Stimulated activated CD4-positive, alpha-beta T cell treated with anti-CD3 and anti-CD28 coated beads, Interleukin-4, amount 100 ng/mL, for 24 hours (primary cell): ENCODE measurements around the gene CGREF1.

ENCODE experiments used
- DNase-seq: peaks from one replicate; pipeline ENCODE4 v3.0.0-alpha.2; 2020

Gene CGREF1, protein sequence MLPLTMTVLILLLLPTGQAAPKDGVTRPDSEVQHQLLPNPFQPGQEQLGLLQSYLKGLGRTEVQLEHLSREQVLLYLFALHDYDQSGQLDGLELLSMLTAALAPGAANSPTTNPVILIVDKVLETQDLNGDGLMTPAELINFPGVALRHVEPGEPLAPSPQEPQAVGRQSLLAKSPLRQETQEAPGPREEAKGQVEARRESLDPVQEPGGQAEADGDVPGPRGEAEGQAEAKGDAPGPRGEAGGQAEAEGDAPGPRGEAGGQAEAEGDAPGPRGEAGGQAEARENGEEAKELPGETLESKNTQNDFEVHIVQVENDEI

GRCh38 chr2:27118525-27119329, at the start of gene CGREF1:
Gene CGREF1, minus strand, starts transcription at chr2:27119128. Its CDS starts 14,762 bp downstream, at chr2:27104366.
- DNase-seq, result no peak

- DNase-seq, result no peak
Observed at GRCh38 chr2:27164960-27165763, 46.2 kb upstream of the CGREF1 start.

GRCh38 chr2:27162151-27163121, 43.5 kb upstream of the CGREF1 start:
- no peak for DNase-seq

- no peak for DNase-seq
Observed at GRCh38 chr2:27160191-27160590, 41.3 kb upstream of the CGREF1 start.

DNA sequence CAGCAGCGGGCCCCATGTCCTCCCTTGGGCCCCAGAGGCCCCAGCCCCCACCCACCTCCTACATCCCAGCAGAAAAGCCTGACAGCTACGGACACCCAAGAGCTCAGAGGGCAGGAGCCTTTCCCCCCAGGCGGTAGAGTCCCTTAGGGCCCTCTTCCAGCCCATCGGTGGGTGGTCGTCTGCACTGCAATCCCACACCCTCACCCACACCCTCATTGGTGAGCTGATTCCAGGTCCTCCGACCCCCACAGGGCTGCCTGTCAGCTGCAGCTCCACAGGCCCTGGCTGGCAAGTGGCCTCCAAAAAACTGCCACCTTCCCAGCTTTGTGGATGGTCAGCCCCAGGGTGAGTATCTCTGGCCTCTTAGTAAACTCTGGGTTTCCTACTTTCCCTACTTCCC, 40.3 kb upstream of the CGREF1 start:
- DNase-seq, result no peak

- no peak for DNase-seq
Observed at GRCh38 chr2:27158468-27158867, 39.5 kb upstream of the CGREF1 start.

DNA sequence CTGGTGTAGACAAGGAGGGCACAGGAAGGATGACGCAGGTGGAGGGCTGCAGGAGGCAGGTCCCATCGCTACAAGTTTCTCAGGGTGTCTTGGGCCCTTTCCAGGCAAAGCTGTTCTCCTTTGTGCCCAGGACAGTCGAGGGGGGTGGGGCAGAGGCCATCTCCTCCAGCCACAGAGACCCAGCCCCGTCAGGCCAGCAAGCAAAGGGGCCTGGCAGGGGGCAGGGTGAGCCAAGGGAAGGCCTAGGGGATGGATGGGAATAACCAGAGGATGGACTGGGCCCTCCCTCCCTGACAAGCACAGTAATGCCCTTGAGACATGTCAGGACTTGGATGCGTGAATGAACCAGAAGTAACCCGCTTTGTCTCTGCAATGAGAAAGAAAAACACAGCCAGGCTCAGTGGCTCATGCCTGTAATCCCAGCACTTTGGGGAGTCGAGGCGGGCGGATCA, 36.2 kb upstream of the CGREF1 start:
- no peak for DNase-seq

- no peak for DNase-seq
Observed at GRCh38 chr2:27154488-27154887, 35.6 kb upstream of the CGREF1 start.

DNA sequence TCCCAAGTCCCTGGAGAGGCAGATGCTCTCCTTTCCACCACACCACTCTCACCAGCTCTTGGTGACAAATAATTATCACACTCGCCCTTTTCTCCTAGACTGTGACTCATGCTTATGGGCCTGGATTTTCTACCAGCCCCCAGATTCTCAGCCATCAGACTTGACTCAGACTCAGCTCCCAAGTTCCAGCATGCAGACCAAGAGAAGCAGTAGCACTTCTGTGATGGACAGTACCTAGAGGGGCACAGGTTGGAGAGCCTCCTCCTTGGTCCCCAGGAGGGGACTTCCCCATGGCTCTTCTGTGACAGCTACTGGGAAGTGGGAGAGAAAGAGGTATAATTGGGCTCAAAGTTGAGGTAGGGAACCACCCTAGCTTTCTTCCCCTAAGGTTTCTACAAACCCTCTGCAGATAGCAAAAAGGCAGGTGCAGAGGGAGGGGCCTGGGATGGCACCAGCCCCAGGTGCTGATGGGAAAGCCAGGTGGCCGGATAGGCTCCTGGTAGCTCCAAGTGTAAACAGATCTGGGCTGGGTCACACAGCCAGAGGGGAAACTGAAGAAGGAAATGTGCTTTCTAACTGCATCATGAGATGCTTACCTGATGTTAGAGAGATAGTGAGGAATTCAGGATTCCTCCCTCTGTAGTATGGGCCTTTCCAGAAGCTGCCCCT, 34.0 kb upstream of the CGREF1 start:
- DNase-seq, result no peak

- no peak for DNase-seq
Observed at GRCh38 chr2:27152102-27152795, 33.3 kb upstream of the CGREF1 start.

DNA sequence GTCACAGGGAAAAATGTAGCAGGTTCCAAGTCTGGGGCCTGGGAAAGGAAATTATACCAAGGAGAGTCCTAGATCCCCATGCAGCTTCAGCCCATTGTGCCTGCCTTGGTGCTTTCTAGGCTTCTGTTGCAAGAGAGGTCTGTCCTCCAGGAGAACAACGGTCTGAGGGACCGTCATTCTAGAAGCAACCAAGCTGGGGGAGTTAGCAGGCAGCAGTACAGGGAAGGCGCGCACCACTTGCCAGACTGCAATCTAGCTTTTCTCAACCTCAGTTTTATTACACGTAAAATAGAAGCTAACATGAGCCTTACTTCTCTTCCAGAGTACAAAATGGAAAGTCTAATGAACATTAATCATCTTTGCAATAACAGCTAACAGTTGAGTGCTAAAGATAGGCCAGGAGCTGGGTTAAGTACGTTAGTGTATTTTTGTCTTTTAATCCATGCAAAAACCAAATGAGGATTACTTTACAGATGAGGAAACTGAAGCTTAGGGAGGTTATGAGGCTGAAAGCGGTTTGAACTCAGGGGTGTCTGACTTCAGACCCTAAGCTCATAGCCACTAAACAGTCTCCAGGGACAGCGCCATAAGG, 31.8 kb upstream of the CGREF1 start:
- DNase-seq, result no peak

GRCh38 chr2:27149570-27150405, 30.9 kb upstream of the CGREF1 start:
- DNase-seq, result no peak

- no peak for DNase-seq
Observed at GRCh38 chr2:27148801-27149439, 30.0 kb upstream of the CGREF1 start, which contains the start of gene TCF23. Gene TCF23, plus strand, starts transcription at chr2:27149004. Its CDS starts 130 bp downstream, at chr2:27149134.

DNA sequence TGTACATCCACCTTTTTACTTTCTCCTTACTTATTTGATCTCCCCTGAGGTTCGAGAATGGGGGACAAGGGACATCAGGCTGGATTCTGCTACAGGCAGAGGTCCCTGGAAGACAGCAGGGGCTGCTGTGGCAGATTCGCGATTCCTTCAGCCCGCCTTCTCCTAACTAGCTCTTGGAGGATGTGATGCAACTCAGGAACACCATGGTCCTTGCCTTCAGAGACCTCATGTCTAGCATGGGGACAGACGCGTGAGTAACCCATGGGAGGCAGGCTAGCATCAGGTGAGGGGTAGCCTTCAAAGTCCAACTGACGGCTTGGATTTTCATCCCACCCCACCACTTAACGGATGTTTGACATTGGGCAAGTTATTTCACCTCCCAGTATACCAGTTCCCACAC, 29.0 kb upstream of the CGREF1 start:
- DNase-seq, result no peak

DNA sequence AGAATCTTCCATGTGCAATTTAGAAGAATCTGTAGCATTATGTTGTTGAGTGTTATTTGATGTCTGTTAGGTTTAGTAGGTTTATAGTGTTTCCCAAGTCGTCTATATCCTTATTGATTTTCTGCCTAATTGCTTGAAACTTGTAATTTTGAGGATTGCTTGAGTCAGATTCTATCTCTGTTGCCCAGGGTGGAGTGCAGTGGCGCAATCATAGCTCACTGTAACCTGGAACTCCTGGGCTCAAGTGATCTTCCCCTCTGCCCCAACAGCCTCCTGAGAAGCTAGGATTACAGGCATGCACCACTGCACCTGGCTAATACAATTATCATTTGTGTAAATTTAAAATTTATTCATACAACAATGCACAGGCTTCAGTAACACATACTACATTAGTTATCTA, 26.8 kb upstream of the CGREF1 start:
- no peak for DNase-seq

GRCh38 chr2:27143285-27143684, 24.4 kb upstream of the CGREF1 start:
- DNase-seq, result no peak

- DNase-seq, result no peak
Observed at GRCh38 chr2:27139310-27139709, 20.4 kb upstream of the CGREF1 start, which contains the start of gene PRR30. Gene PRR30, minus strand, starts transcription at chr2:27139410. Its CDS starts 1,081 bp downstream, at chr2:27138329.

DNA sequence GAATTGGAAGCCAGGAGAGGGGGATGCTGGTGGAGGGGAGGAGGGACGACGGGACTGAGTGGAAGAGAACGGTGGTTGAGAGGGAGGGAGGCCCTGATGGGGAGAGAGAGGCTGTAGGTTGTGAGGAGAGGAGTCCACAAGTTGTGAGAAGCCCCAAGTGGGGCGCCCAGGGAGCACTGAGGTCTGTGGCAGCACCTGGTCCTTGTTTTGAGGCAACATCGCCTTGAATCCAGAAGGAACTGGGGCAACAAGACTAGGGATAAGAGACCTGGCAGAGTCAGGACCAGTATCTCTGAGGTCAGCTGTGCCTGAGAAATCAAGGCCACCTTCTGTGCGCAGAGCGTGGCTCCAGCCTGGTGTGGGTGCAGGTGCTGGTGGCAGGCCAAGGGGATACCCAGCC, 19.2 kb upstream of the CGREF1 start:
- DNase-seq, result no peak
